Globus pallidus (tissue), 1 donor: ENCODE measurements around the gene CALCB.
A peak's percentile ranks its signal among the peaks of the same experiment; 100 is the strongest.

ENCODE experiments used
- DNase-seq: peaks from one replicate; pipeline ENCODE4 v3.0.0-alpha.2; 2015; ENCODE audit warnings: low spot score

The CALCB gene

GRCh38 chr11:15074206-15075161 is 1.1 kb downstream of the CALCB start:
- DNase-seq: peak; percentile 41

GRCh38 chr11:15075162-15075526 is 1.8 kb downstream of the CALCB start:
- DNase-seq: no peak

GRCh38 chr11:15091175-15091574 is 17.8 kb downstream of the CALCB start:
- DNase-seq: no peak

- no peak for DNase-seq
These were observed 18.2 kb downstream of the CALCB start for GRCh38 chr11:15091625-15092024.

- no peak for DNase-seq
These were observed 20.0 kb downstream of the CALCB start for GRCh38 chr11:15093432-15093831.

- no peak for DNase-seq
These were observed 22.4 kb downstream of the CALCB start for GRCh38 chr11:15095736-15096228.

- no peak for DNase-seq
These were observed 24.0 kb downstream of the CALCB start for GRCh38 chr11:15097411-15097810.

GRCh38 chr11:15099267-15099666 is 25.9 kb downstream of the CALCB start:
- DNase-seq: no peak

GRCh38 chr11:15101072-15101709 is 27.8 kb downstream of the CALCB start:
- peak; percentile 43 for DNase-seq

GRCh38 chr11:15104166-15104565 is 30.8 kb downstream of the CALCB start:
- DNase-seq: no peak

GRCh38 chr11:15106201-15106965 is 33.0 kb downstream of the CALCB start:
- no peak for DNase-seq

GRCh38 chr11:15107730-15108515 is 34.5 kb downstream of the CALCB start:
- DNase-seq: no peak

- DNase-seq: no peak
These were observed 35.3 kb downstream of the CALCB start for GRCh38 chr11:15108592-15109130.

GRCh38 chr11:15109602-15110001 is 36.2 kb downstream of the CALCB start:
- DNase-seq: no peak

GRCh38 chr11:15111215-15111614 is 37.8 kb downstream of the CALCB start:
- DNase-seq: no peak

- no peak for DNase-seq
These were observed 38.7 kb downstream of the CALCB start for GRCh38 chr11:15112131-15112541.

GRCh38 chr11:15113381-15113780 is 40.0 kb downstream of the CALCB start:
- peak; percentile 25 for DNase-seq

- DNase-seq: no peak
These were observed 41.4 kb downstream of the CALCB start, which contains the start of gene INSC for GRCh38 chr11:15114501-15115475. Gene INSC, plus strand, starts transcription at chr11:15114923. Its CDS starts 34,252 bp downstream, at chr11:15149175.

GRCh38 chr11:15115686-15116085 is 42.3 kb downstream of the CALCB start:
- no peak for DNase-seq

GRCh38 chr11:15117751-15118150 is 44.4 kb downstream of the CALCB start:
- DNase-seq: peak; percentile 83
